GM18909 (cell line): ENCODE results near the gene BACH2.

ENCODE experiments used
- ATAC-seq: cut with Tn5 transposase; IDR thresholded peaks from one replicate; pipeline ENCODE4 v1.9.1; 2021; ENCODE audit warnings: mild to moderate bottlenecking; ENCODE audit not compliant: unreplicated experiment, poor library complexity

The BACH2 gene

GRCh38 chr6:90303039-90303438, 6.4 kb upstream of the BACH2 start:
- ATAC-seq: no peak

DNA sequence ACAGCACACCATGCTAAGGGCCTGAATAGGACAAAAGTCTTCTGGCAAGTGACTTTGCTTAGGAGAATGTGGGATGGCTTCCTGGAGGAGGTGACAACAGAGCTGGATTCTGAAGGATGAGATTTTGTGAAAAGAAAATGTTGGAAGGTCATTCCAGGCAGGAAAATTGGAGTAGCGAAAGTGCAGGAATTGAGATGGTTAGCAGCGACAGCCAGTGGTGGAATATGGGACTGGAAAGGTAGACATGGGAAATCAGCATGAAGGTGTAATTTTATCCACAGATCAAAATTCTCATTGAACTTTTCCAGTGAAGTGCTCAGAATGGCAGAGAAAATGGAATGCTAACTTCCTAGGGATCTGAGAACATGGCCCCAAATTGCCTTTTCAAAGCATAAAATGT, 5.7 kb upstream of the BACH2 start:
- ATAC-seq: no peak

DNA sequence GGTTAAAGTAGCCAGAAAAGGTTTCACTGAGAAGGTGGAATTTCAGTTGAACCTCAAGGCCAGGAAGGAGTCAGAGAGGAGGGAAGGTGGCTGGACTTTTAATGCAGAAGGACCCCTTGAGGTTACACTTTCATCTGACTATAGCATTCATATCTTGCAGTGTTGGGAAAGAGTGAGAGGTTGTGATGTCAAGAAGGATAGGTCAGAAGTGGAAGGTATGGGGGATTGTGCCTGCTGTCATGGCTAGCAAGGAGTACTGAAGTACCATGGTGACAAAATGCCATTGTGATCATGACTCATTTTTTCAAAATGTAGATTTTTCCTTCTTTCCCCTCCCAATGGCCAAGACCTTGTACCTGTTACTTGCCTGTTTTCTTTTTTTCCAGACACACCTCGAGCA, 5.2 kb upstream of the BACH2 start:
- no peak for ATAC-seq

DNA sequence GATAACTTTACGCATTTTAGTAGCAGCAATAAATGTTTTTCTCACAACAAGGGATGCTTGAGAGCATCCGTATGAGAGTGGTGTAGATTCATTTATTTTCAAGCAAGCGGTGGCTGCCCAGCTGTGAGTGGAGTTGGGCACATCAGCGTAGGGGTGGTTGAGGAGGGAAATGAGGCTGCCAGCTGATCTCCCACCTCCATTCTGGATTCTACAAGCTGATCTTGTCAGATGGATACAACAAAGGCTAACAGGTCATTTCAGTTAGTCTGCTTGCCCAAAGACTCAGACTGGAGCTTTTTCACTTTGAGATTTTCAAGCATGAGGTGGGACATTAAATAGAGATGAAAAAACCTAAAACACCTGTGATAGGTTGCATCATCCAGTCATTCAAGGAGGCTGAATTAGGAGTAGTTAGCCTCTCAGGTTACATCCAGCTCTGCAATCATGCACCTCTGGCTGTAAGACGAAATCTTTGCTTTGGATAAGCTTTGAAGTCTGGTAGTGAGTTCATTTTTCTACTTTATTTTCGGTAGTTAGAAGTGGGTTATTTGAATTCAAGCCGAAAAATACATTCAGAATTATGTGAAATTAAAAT, 1.9 kb upstream of the BACH2 start:
- ATAC-seq: no peak

DNA sequence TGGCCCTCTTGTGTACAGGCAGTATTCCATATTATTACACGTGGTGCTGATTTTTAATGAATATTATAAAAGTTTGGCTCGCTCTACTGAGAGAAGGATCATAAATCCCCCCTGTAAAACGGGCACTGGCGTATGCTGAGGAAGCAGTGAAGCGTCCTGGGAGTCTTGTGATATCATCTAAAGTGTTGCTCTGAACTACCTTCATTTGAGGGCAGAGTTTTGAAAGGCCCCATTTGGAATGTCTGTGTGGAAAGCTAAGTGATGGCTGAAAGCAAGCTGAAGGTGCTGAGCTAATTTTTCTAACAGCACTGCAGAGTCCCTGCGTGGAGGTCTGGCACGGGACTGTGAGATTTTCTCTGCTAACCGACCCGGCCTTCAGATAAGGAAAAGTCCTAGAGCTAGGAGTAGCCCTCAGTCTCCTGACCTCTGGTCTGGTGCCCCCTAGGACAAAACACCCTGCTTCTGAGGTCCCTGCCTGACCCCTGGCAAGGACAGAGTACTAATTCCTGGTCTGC, 1.3 kb upstream of the BACH2 start:
- ATAC-seq: no peak

- ATAC-seq: no peak
Observed at GRCh38 chr6:90297115-90297866, 648 bp upstream of the BACH2 start.

DNA sequence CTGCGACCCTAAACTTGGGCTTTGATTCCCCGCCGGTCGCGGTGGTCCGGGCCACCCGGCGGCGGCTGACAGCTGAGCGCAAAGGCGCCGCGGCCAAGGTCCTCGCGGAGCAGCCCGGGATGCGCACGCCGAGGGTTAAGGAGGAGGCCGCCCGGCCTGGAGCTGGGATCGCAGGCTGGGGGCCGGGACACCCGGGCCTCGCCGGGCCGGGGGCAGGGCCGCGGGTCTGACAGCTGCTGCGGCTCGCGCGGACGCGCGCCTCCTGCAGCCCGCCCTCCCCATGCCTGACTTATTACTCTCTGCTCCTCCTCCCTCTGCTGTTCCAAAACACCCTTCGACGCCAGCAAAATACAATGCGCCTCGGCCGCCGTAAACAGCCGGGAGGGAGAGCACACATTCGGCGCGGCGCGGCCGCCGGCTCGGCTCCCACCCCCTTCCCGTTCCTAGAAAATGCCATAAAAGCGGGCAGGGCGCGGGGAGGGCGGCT, 746 bp downstream of the BACH2 start:
- ATAC-seq: peak; percentile 51

- ATAC-seq: peak; percentile 30
Observed at GRCh38 chr6:90294989-90295853, 1.4 kb downstream of the BACH2 start.

DNA sequence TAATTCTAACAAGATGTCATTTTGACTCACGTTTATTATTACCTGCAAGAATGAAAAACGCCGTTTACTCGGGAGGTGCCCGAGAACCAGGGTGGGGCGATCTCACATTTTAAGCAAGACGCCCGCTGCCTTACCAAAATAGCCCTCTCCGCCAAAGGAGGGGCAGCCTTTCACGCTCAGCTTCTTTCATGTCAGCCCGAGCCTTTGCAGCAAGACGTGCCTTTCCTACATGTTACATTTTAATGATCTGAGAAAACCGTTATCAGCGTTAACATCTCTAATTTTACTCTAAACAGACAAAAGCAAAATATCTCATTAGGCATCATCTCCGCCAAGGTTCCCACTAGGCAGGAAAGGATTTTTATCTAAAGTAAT, 2.0 kb downstream of the BACH2 start:
- no peak for ATAC-seq

DNA sequence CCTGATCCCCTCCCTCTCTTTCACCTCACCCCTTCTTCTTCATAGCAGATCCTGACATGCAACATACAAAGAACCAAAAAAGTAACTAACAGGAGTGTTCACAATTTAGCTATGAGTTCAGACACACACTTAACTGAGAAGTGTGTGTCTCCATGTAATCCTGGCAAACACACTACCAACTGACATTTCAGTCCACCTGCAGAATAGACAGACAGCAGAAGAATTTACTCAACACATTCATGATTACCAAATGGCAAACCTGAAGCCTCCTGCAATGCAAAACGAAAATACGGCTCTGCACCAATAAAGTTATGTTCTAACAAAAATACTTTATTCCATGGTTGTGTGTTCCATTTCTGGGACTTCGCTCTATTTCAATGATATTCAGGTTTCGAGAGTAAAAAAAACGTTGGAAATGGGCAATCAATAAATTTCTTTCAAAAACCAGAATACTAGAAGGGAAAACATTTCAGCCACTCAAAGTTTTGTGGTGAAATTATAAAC, 2.6 kb downstream of the BACH2 start:
- ATAC-seq: no peak

DNA sequence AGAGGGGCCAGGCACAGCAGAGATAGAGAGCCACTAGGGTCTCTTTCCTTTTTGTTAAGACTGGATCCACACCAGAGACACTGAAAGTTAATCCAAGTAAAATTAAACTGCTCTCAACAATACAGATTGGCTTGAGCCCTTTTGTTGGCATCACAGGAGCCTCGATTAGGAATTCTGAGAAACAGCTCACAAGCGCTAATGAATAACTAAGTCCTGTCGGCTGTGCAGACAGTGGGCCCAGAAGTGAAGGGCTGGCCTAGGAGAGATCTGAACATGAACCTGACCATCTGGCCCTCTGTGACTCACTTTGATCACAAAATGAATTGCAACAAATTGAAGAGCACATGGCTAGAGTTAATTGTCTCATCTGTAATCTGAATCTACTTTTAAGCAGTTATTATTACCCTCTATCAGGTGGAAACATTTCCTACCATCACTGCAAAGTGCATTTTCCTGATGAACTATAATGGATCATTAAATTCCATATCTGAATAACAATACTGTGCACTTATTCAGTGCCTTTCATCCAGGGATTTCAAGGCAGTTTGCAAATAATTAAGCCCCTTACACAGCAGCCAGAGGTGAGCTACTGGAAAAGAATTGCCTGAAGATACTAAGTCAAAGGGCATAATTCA, 3.2 kb downstream of the BACH2 start:
- no peak for ATAC-seq

GRCh38 chr6:90291565-90291964, 5.1 kb downstream of the BACH2 start:
- no peak for ATAC-seq

DNA sequence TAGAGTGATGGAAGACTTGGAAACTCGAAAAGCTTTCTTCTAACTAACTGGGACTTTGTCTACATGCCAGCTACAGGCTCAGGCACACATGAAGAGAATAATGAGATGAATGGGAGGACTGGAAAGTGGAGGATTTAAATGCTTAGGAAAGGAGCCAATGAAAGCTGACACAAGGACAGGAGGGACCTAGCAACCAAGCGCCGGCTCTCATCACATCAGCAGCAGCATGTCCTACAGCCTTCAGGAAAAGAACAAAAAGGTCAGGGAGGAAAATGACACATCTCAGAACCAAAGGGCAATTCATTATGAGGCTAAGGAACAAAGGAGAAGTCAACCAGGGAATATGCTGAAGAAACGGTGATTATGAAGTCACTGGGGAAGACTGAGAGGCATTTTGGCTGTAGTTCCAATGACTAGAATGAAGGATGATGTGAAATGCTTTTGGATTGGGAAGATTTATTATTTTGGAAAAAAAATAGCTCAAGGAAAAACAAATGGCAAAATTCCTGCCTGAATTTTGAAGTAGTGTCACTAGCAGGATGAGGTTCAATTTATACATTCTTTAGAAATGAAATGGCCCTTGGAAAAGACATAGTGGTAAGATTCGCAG, 5.7 kb downstream of the BACH2 start:
- no peak for ATAC-seq

GRCh38 chr6:90289902-90290301, 6.7 kb downstream of the BACH2 start:
- no peak for ATAC-seq

GRCh38 chr6:90288404-90288803, 8.2 kb downstream of the BACH2 start:
- ATAC-seq: no peak

DNA sequence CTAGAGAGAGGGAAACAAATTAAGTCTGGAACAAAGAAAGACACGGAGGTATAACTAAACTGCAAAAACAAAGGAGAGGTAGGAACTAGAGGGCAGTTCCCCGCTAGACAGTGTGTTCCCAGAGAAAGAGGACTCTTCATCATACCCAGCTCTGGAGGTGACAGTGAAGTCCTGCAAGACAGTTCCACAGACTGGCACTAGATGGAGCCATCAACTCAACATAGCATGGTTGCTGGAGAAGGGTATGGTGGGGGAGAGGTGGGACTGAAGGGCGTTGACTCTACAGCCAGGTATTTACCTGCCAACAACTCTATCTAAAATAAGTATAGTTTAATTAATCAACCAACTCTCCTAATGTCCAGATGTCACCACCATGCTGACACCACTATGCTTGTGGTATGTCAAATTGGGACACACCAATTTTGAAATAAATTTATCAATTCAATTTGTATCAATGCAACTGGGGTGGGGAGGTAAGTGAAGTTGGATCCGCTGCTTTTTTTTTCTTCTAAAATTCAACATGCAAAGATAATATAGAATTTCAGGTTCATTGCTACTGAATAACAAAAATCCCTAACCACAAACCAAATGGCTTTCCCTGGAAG, 9.7 kb downstream of the BACH2 start:
- ATAC-seq: no peak

DNA sequence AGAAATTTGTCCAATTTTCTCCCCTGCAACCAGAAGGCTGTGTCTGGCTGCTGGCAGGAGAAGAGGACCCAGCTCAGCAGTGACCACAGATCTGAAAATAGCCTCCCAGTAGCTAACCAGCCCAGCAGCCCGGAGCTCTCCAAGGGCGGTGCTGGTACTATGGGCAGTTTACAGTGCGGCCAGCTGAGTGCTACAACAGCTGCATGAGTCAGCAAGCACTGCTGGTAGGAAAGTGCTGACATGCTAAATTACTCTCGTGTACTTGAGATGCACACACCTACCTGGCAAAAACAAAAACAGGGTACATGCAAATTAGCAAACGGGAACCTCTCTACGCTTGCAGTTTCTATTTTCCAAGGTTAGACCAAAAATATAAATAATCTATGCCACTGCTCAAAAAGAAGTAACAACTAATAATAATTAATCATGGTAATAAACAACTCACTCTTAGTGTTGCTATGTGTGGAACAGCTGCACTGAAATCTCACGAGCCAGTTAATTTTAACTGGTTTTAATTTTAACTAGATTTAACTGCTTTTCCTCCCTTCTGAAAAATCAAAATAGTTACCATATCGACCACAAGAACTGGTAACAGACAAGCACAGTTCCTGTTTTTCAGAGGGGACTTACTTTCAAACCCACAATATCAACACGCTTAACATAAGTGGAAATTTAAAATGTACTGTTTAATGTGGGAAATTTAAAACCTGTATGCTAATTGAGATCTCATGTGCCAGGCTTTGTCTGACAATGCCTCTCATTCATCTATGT, 10.8 kb downstream of the BACH2 start:
- peak; percentile 82 for ATAC-seq

DNA sequence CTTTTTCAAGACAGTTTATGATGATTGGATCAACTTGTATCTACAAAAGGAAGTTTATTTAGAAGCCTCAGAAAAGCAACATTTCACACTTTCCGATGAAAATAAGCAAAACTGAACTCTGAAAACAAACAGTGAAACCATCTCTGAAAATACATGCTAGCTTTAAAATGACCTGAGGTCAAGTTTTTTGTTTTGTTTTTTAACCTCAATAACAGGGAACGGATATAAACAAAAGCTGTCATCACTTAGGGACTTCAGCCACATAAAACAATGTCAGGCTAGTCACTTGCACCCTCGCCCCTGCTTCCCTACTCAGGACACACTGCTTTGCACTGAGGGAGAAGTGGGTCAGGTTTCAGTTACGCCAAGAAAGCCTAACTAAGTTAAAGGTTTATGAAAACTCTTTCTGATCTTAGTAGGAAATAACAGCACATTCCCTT, 11.6 kb downstream of the BACH2 start:
- peak; percentile 32 for ATAC-seq
